Brain microvascular endothelial cell (primary cell): Measurements from ENCODE around the gene M6PR.

Source experiments
- DNase-seq: peaks from one replicate; pipeline ENCODE4 v3.0.0-alpha.2; 2020
- H3K27ac ChIP-seq: fragments of 250-450 bp; sonication (Bioruptor Pico); 2 replicates; pipeline ENCODE4 v1.5.1; 2020; ENCODE audit warnings: mild to moderate bottlenecking, moderate library complexity
- H3K27me3 ChIP-seq: fragments of 250-450 bp; sonication (Bioruptor Pico); replicated peaks from 2 replicates; pipeline ENCODE4 v1.5.1; 2020; ENCODE audit warnings: mild to moderate bottlenecking
- H3K36me3 ChIP-seq: fragments of 250-450 bp; sonication (Bioruptor Pico); replicated peaks from 2 replicates; pipeline ENCODE4 v1.5.1; 2020; ENCODE audit warnings: mild to moderate bottlenecking
- H3K4me3 ChIP-seq: 2 replicates; pipeline ENCODE4 v1.5.1; 2011; ENCODE audit warnings: low read depth, mild to moderate bottlenecking, control low read depth, low read length, moderate library complexity
- in situ Hi-C: cut with HindIII; loops from 2 replicates; pipeline ENCODE4 v1.10.0; 2017; ENCODE audit warnings: low sequenced_read_pairs, low pct_ligation_motif_present
- TF ChIP-seq, protein P1 (sequence below): IDR thresholded peaks from 2 replicates; pipeline ENCODE4 v1.5.1; 2011; ENCODE audit warnings: low read depth, mild to moderate bottlenecking, moderate library complexity, low read length, control low read depth, inconsistent platforms; ENCODE audit errors: missing control alignments

Gene M6PR

DNA sequence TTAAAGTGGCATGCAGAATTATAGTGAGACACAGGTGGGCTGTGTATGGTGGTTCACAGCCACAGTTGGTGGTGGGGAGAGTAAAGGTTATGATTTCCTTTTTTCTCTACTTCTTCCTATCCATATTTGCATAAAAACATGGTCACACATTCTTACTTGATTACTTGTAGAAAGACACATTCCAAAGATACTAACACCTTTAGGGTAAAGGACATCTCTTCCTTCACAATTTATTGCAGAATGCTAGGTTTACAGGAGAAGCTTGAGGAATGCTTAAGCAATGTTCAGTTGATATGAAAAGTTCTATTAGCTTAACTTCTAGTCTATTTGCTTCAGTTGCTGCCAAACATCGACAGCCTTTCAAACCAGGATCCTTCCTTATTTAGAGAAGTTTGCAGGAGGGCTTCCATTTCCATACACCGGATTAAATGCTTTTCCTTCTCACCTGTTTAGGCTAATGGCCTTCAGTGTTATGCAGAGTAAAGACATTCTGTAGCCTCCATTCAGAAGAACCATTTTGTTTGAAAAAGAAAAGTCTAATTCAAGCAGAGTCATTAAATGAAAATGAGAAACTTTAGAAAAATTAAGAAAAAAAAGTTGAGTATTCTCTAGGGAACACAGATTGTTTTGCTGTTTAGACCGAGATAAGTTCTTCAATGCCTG lies 37.7 kb downstream of the M6PR start:
- Histone ChIP-seq H3K27me3 (no peaks in the 10 kb centered on the region), H3K4me3 (no peak overlapping the region), H3K36me3 (no peaks in the 10 kb centered on the region), H3K27ac (no peak overlapping the region)
- in situ Hi-C loops = no loop called here
- TF ChIP-seq, protein P1, sequence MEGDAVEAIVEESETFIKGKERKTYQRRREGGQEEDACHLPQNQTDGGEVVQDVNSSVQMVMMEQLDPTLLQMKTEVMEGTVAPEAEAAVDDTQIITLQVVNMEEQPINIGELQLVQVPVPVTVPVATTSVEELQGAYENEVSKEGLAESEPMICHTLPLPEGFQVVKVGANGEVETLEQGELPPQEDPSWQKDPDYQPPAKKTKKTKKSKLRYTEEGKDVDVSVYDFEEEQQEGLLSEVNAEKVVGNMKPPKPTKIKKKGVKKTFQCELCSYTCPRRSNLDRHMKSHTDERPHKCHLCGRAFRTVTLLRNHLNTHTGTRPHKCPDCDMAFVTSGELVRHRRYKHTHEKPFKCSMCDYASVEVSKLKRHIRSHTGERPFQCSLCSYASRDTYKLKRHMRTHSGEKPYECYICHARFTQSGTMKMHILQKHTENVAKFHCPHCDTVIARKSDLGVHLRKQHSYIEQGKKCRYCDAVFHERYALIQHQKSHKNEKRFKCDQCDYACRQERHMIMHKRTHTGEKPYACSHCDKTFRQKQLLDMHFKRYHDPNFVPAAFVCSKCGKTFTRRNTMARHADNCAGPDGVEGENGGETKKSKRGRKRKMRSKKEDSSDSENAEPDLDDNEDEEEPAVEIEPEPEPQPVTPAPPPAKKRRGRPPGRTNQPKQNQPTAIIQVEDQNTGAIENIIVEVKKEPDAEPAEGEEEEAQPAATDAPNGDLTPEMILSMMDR = no peak
- DNase-seq = no peak

DNA sequence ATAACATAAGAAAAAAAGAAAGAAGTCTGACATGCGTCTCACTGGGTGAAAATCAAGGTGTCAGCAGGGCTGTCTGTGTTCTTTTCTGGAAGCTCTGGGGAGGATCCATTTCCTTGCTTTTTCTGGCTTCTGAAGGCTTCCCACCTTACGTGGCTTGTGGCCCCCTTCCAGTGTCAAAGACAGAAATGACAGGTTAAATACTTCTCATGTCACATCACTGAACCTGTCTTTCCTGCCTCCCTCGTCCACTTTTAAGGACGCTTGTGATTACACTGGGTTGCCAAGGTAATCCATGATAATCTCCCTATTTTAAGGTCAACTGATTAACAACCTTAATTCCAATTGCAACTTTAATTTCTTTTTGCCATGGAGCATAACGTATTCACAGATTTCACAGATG lies 39.7 kb downstream of the M6PR start:
- Histone ChIP-seq H3K36me3 (no peaks in the 10 kb centered on the region), H3K4me3 (no peak overlapping the region), H3K27ac (no peak overlapping the region), H3K27me3 (no peaks in the 10 kb centered on the region)
- TF ChIP-seq, protein P1 = no peak
- in situ Hi-C loops = no loop called here
- DNase-seq = no peak

DNA sequence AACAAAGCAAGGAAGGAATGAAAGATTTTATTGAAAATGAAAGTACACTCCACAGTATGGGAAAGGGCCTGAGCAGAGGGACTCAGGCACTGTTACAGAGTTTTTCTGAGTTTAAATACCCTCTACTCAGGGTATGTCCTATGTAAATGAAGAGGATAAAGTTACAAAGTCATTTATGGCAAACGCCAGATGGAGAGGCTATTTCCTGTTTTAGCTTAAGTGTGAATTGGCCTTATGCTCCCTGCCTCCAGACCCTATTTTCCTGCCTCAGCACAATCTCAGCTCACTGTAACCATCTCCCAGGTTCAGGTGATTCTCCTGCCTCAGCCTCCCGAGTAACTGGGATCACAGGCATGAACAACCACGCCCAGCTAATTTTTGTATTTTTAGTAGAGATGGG lies 41.9 kb downstream of the M6PR start:
- in situ Hi-C loops = no loop called here
- Histone ChIP-seq H3K36me3 (no peaks in the 10 kb centered on the region), H3K27ac (no peak overlapping the region), H3K27me3 (no peaks in the 10 kb centered on the region), H3K4me3 (no peak overlapping the region)
- TF ChIP-seq, protein P1 = no peak
- DNase-seq = no peak

DNA sequence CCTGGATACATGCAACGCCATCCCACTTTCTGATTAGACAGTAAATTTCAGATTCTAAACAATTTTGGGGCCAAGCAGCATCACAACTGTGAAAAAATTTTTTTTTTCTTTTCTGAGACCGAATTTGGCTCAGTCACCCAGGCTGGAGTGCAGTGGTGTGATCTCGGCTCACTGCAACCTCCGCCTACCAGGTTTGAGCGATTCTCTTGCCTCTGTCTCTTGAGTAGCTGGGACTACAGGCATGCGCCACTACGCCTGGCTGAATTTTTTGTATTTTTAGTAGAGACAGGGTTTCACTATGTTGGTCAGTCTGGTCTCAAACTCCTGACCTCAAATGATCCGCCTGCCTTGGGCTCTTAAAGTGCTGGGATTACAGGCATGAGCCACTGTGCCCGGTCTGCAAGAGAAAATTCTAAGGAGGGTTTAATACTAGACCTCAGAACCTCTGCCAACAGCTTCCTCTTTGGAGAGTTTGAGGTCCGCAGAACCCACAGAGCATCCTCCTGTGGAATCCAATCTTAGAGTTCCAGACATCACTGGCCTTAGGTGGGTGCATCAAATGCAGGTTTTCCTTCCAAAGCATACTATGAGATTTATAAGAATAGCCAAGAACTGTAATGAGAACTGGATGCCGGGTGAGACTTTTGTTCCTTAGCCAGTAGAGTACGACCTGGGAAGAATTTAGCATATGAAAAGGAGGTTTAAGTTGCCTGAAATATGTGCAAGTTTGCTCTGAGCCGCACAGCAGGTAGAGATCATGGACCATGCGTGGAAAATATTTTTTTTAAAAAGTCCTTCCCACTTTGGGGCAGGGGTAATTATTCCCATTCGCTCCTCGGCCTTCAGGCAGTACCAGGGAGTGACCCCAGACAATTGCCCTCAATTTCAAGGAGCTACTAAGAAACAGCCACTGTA lies 42.9 kb downstream of the M6PR start:
- in situ Hi-C loops = no loop called here
- TF ChIP-seq, protein P1 = no peak
- Histone ChIP-seq H3K36me3 (no peaks in the 10 kb centered on the region), H3K4me3 (no peak overlapping the region), H3K27me3 (no peaks in the 10 kb centered on the region), H3K27ac (no peak overlapping the region)
- DNase-seq = no peak

DNA sequence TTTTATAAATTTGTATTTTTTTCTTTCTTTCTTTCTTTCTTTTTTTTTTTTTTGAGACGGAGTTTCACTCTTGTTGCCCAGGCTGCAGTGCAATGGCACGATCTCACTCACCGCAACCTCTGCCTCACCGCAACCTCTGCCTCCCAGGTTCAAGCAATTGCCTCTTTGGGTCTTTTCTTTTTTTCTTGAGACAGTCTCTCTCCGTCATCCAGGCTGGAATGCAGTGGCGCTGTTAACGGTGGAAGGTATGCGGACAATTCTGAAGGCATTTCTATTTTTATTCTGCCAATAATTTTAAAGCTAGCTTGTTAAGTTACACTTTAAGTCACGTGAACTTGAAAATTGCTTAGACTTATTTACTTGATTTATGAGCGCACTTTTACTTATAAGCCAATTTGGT lies 43.9 kb downstream of the M6PR start:
- TF ChIP-seq, protein P1 = no peak

DNA sequence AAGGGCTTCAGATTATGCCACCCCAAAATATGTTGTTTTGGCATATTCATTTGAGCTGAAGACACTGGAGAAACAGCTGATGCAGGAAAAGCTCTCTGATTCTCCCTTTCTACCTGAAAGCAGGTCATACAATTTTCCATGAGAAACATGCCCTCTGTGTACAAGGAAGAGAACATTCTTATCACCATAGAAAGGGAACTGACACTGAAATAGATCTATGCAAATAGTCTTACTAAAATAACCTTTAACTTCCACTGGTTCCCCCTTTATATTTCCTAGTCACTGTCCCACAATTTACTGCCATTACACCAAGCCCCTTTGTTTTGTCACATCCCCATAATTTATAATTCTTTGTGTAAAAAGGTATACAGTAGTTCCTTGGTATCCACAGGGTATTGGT lies 44.8 kb downstream of the M6PR start:
- TF ChIP-seq, protein P1 = no peak
- DNase-seq = no peak
- no peaks in the 10 kb centered on the region for H3K36me3 ChIP-seq
- H3K27me3 ChIP-seq = no peaks in the 10 kb centered on the region
- no peak overlapping the region for H3K4me3 ChIP-seq
- in situ Hi-C loops = no loop called here
- no peak overlapping the region for H3K27ac ChIP-seq

More for the DNA sequence above, 43.9 kb downstream of the M6PR start:
- no peak overlapping the region for H3K4me3 ChIP-seq
- no peaks in the 10 kb centered on the region for H3K36me3 ChIP-seq
- H3K27me3 ChIP-seq = no peaks in the 10 kb centered on the region
- no peak for DNase-seq
- H3K27ac ChIP-seq = no peak overlapping the region
- in situ Hi-C loops = no loop called here
